ENCODE measurements around the gene KRT35. TPM values are rescaled to one million over a fixed set of nuclear protein-coding genes. Genes with fewer than 3 reads are reported as not detected.

KRT35 gene
- total and polyA plus RNA-seq, 2 of the 13 experiments (the other 11 are each of a cell fraction or from before 2014, with no cell fraction given): not detected

DNA sequence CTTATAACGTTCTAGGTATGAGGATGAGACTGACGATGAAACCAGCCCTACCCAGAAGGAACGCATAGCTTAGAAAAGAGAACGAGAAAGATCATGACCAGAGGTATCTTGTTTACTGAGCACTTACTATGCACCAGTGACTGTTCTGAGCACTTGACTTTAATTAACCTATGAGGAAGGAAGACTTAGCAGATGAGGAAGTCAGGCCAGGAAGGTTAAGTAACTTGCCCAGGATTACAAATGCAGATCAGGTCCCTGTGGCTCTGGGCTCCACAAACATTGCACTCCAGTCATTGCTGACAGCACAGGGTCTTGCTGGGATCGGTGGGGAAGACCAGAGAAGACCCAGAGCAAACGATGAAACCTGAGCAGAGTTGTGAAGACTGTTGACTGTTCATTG is 17.3 kb upstream of the KRT35 start:
- no TSS peak for BruUV-seq (replicated peaks)
- DNase-seq (ENCODE audit: low spot score) (no peak), FAIRE-seq (no peak), ATAC-seq (no peak)
- no peak for TF ChIP-seq ZNF709 (CRISPR knock-in tag; IDR thresholded peaks at IDR 0.05)
- no peak for TF ChIP-seq KLF6 (CRISPR knock-in tag; IDR thresholded peaks at IDR 0.05)
- no peak for TF ChIP-seq ZNF780A (CRISPR knock-in tag; IDR thresholded peaks at IDR 0.05)
- no peak for TF ChIP-seq PATZ1 (CRISPR knock-in tag; IDR thresholded peaks at IDR 0.05)
- no peak for TF ChIP-seq ZNF503 (CRISPR knock-in tag; IDR thresholded peaks at IDR 0.05)
- no peak for TF ChIP-seq PAWR (CRISPR knock-in tag; IDR thresholded peaks at IDR 0.05; ENCODE audit: borderline replicate concordance)
- TF ChIP-seq ZNF235 (CRISPR knock-in tag; IDR thresholded peaks at IDR 0.05; ENCODE audit: borderline replicate concordance): no peak
- TF ChIP-seq POLR2AphosphoS5 (IDR thresholded peaks at IDR 0.05; ENCODE audit: low read depth, low read length): no peak
- TF ChIP-seq, protein P1, sequence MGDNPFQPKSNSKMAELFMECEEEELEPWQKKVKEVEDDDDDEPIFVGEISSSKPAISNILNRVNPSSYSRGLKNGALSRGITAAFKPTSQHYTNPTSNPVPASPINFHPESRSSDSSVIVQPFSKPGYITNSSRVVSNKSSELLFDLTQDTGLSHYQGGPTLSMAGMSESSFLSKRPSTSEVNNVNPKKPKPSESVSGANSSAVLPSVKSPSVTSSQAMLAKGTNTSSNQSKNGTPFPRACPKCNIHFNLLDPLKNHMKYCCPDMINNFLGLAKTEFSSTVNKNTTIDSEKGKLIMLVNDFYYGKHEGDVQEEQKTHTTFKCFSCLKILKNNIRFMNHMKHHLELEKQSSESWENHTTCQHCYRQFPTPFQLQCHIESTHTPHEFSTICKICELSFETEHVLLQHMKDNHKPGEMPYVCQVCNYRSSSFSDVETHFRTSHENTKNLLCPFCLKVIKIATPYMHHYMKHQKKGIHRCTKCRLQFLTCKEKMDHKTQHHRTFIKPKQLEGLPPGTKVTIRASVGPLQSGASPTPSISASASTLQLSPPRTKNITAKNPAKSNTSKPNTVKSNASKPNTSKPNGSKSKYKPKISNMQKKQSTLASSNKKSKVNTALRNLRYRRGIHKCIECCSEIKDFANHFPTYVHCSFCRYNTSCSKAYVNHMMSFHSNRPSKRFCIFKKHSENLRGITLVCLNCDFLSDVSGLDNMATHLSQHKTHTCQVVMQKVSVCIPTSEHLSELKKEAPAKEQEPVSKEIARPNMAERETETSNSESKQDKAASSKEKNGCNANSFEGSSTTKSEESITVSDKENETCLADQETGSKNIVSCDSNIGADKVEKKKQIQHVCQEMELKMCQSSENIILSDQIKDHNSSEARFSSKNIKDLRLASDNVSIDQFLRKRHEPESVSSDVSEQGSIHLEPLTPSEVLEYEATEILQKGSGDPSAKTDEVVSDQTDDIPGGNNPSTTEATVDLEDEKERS (CRISPR knock-in tag; IDR thresholded peaks at IDR 0.05): no peak
- TF ChIP-seq, protein P2, sequence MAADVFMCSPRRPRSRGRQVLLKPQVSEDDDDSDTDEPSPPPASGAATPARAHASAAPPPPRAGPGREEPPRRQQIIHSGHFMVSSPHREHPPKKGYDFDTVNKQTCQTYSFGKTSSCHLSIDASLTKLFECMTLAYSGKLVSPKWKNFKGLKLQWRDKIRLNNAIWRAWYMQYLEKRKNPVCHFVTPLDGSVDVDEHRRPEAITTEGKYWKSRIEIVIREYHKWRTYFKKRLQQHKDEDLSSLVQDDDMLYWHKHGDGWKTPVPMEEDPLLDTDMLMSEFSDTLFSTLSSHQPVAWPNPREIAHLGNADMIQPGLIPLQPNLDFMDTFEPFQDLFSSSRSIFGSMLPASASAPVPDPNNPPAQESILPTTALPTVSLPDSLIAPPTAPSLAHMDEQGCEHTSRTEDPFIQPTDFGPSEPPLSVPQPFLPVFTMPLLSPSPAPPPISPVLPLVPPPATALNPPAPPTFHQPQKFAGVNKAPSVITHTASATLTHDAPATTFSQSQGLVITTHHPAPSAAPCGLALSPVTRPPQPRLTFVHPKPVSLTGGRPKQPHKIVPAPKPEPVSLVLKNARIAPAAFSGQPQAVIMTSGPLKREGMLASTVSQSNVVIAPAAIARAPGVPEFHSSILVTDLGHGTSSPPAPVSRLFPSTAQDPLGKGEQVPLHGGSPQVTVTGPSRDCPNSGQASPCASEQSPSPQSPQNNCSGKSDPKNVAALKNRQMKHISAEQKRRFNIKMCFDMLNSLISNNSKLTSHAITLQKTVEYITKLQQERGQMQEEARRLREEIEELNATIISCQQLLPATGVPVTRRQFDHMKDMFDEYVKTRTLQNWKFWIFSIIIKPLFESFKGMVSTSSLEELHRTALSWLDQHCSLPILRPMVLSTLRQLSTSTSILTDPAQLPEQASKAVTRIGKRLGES (CRISPR knock-in tag; IDR thresholded peaks at IDR 0.05; ENCODE audit: borderline replicate concordance): no peak
- no peak for TF ChIP-seq ZNF296 (CRISPR knock-in tag; conservative IDR thresholded peaks at IDR 0.05)
- intact Hi-C loops (cut with micrococcal nuclease; ENCODE audit: unreplicated experiment): no loop called here
- no peaks in the 10 kb centered on the region for H3K36me3 ChIP-seq (replicated peaks in 1 of 2; ENCODE audit: control insufficient read depth in 1 of 2, insufficient read depth in 2 of 2, low read length in 2 of 2)
- H3K4me3 ChIP-seq (replicated peaks in 1 of 3; ENCODE audit: insufficient read depth in 1 of 3, low read depth in 2 of 3, low read length in 3 of 3): no peak overlapping the region
- peaks cover 8% of the 10 kb centered on the region for H3K4me1 ChIP-seq (ENCODE audit: insufficient read depth, low read length)
- POLR2A ChIA-PET: no interaction called here
- H3K9ac ChIP-seq (ENCODE audit: insufficient read depth, low read depth, low read length): no peak overlapping the region
- H3K27me3 ChIP-seq (ENCODE audit: control insufficient read depth in 1 of 2, insufficient read depth in 2 of 2, low read length in 2 of 2): peaks cover 7 to 34% of the 10 kb centered on the region in 2 experiments; a peak in 4 of 5 replicates
- CTCF ChIA-PET (ENCODE audit: low intra/inter-chr PET ratio, low total read pairs): no interaction called here
- H2AFZ ChIP-seq (ENCODE audit: low read length): no peak overlapping the region
- no peaks in the 10 kb centered on the region for H4K20me1 ChIP-seq (ENCODE audit: insufficient read depth, low read length)
- WGBS (ENCODE audit: low lambda C conversion rate): 15% methylated on average over 6 of the region's 6 CpGs
- in situ Hi-C loops (cut with HindIII; ENCODE audit: extremely low pct_ligation_motif_present, low pct_unique_long_range_greater_than_20kb): no loop called here
- H3K27ac ChIP-seq (ENCODE audit: extremely low read length, insufficient read depth, low read length): no peak overlapping the region
- H3K79me2 ChIP-seq (ENCODE audit: insufficient read depth, low read length): no peaks in the 10 kb centered on the region
- H3K4me2 ChIP-seq (ENCODE audit: low read depth, low read length): no peak overlapping the region
- no peaks in the 10 kb centered on the region for H3K9me3 ChIP-seq (ENCODE audit: low read length)
